H9 (cell line): Measurements from ENCODE around the gene ARFGEF3. TPM values are rescaled to one million over a fixed set of nuclear protein-coding genes. Genes with fewer than 3 reads are reported as not detected.

ENCODE experiments used
- DNase-seq: peaks from one replicate; pipeline ENCODE4 v3.0.0-alpha.2; 2017
- H2AFZ ChIP-seq: one replicate; pipeline ENCODE4 v1.6.1; 2013; ENCODE audit warnings: mild to moderate bottlenecking, low read length, control low read depth, moderate library complexity
- H2AK5ac ChIP-seq: 2 replicates; pipeline ENCODE4 v1.6.1; 2013; ENCODE audit warnings: low read length, control low read depth, mixed read lengths; ENCODE audit not compliant: insufficient read length
- H2BK120ac ChIP-seq: one replicate; pipeline ENCODE4 v1.6.1; 2013; ENCODE audit warnings: low read depth, mild to moderate bottlenecking, low read length, control low read depth, inconsistent platforms; ENCODE audit not compliant: poor library complexity, severe bottlenecking
- H2BK12ac ChIP-seq: 2 replicates; pipeline ENCODE4 v1.6.1; 2013; ENCODE audit warnings: low read length, control low read depth, mixed read lengths, low read depth; ENCODE audit not compliant: insufficient read length
- H2BK15ac ChIP-seq: 2 replicates; pipeline ENCODE4 v1.6.1; 2013; ENCODE audit warnings: low read depth, low read length, control low read depth
- H2BK20ac ChIP-seq: one replicate; pipeline ENCODE4 v1.6.1; 2013; ENCODE audit warnings: low read depth, mild to moderate bottlenecking, low read length, control low read depth, inconsistent platforms; ENCODE audit not compliant: poor library complexity, severe bottlenecking
- H2BK5ac ChIP-seq: 2 replicates; pipeline ENCODE4 v1.6.1; 2013; ENCODE audit warnings: low read length, control low read depth, mixed read lengths; ENCODE audit not compliant: insufficient read length
- H3K14ac ChIP-seq: 2 replicates; pipeline ENCODE4 v1.6.1; 2013; ENCODE audit warnings: low read length, control low read depth; ENCODE audit not compliant: insufficient read depth
- H3K18ac ChIP-seq: 2 replicates; pipeline ENCODE4 v1.6.1; 2013; ENCODE audit warnings: low read depth, mild to moderate bottlenecking, mixed read lengths, low read length, control low read depth; ENCODE audit not compliant: insufficient read length
- H3K23ac ChIP-seq: 2 replicates; pipeline ENCODE4 v1.6.1; 2013; ENCODE audit warnings: low read length, control low read depth, mixed read lengths, low read depth; ENCODE audit not compliant: insufficient read length
- H3K23me2 ChIP-seq: 2 replicates; pipeline ENCODE4 v1.6.1; 2013; ENCODE audit warnings: low read depth, mild to moderate bottlenecking, mixed read lengths, low read length, control low read depth; ENCODE audit not compliant: insufficient read length, poor library complexity, severe bottlenecking
- H3K27ac ChIP-seq: 2 replicates; pipeline ENCODE4 v1.5.1; 2013; ENCODE audit warnings: low read length, control low read depth, mixed read lengths, low read depth; ENCODE audit not compliant: insufficient read length
- H3K27me3 ChIP-seq: 2 replicates; pipeline ENCODE4 v1.6.1; 2013; ENCODE audit warnings: low read length, control low read depth, inconsistent platforms; ENCODE audit not compliant: insufficient read depth
- H3K4ac ChIP-seq: 2 replicates; pipeline ENCODE4 v1.6.1; 2013; ENCODE audit warnings: low read depth, mild to moderate bottlenecking, control low read depth, inconsistent platforms, low read length, moderate library complexity
- H3K4me1 ChIP-seq: 2 replicates; pipeline ENCODE4 v1.6.1; 2013; ENCODE audit warnings: low read length, control low read depth, inconsistent platforms; ENCODE audit not compliant: insufficient read depth
- H3K4me2 ChIP-seq: 2 replicates; pipeline ENCODE4 v1.6.1; 2013; ENCODE audit warnings: low read length, control low read depth, mixed read lengths; ENCODE audit not compliant: insufficient read length, insufficient read depth
- H3K56ac ChIP-seq: 2 replicates; pipeline ENCODE4 v1.6.1; 2013; ENCODE audit warnings: low read depth, mild to moderate bottlenecking, mixed read lengths, low read length, control low read depth; ENCODE audit not compliant: insufficient read length
- H3K79me1 ChIP-seq: 2 replicates; pipeline ENCODE4 v1.6.1; 2013; ENCODE audit warnings: low read depth, mild to moderate bottlenecking, moderate library complexity, low read length, control low read depth, inconsistent platforms; ENCODE audit not compliant: insufficient read depth, poor library complexity, severe bottlenecking
- H3K79me2 ChIP-seq: 2 replicates; pipeline ENCODE4 v1.6.1; 2013; ENCODE audit warnings: low read length, control low read depth, inconsistent platforms; ENCODE audit not compliant: insufficient read depth
- H3K9ac ChIP-seq: 2 replicates; pipeline ENCODE4 v1.6.1; 2013; ENCODE audit warnings: low read length, control low read depth, mixed read lengths; ENCODE audit not compliant: insufficient read length; ENCODE audit errors: extremely low read depth
- H3K9me3 ChIP-seq: one replicate; pipeline ENCODE4 v1.6.1; 2013; ENCODE audit warnings: low read depth, low read length, inconsistent platforms; ENCODE audit not compliant: control insufficient read depth
- H3T11ph ChIP-seq: one replicate; pipeline ENCODE4 v1.6.1; 2013; ENCODE audit warnings: mild to moderate bottlenecking, low read length, control low read depth, inconsistent platforms
- H4K20me1 ChIP-seq: one replicate; pipeline ENCODE4 v1.6.1; 2013; ENCODE audit not compliant: control insufficient read depth, insufficient read length, insufficient read depth
- H4K5ac ChIP-seq: 2 replicates; pipeline ENCODE4 v1.6.1; 2013; ENCODE audit warnings: low read depth, mild to moderate bottlenecking, mixed read lengths, low read length, control low read depth; ENCODE audit not compliant: insufficient read length
- H4K8ac ChIP-seq: replicated peaks from 2 replicates; pipeline ENCODE4 v1.6.1; 2013; ENCODE audit warnings: low read length, control low read depth, mixed read lengths, low read depth; ENCODE audit not compliant: insufficient read length
- H4K91ac ChIP-seq: 2 replicates; pipeline ENCODE4 v1.6.1; 2013; ENCODE audit warnings: low read depth, mild to moderate bottlenecking, moderate library complexity, mixed read lengths, low read length, control low read depth; ENCODE audit not compliant: insufficient read length
- H3K27ac Mint-ChIP-seq, 3 experiments: 2 replicates in 2 of 3; 3 replicates in 1 of 3; pipeline ENCODE4 v1.8.0; 2020 to 2021; ENCODE audit warnings: mixed read lengths in 3 of 3, mild to moderate bottlenecking in 1 of 3, moderate library complexity in 1 of 3
- H3K27me3 Mint-ChIP-seq: 2 replicates; pipeline ENCODE4 v1.8.0; 2021; ENCODE audit warnings: low read depth, mild to moderate bottlenecking, moderate library complexity, mixed read lengths
- H3K36me3 Mint-ChIP-seq, 3 experiments: 2 replicates in 2 of 3; 3 replicates in 1 of 3; pipeline ENCODE4 v1.8.0; 2020 to 2021; ENCODE audit warnings: low read depth in 3 of 3, mixed read lengths in 3 of 3; ENCODE audit not compliant: insufficient read depth in 1 of 3
- H3K4me1 Mint-ChIP-seq, 2 experiments: 2 replicates each; pipeline ENCODE4 v1.8.0; 2020; ENCODE audit warnings: mixed read lengths in 2 of 2
- H3K4me3 Mint-ChIP-seq, 2 experiments: 2 replicates in 1 of 2; 3 replicates in 1 of 2; pipeline ENCODE4 v1.8.0; 2020 to 2021; ENCODE audit warnings: mild to moderate bottlenecking in 2 of 2, mixed read lengths in 2 of 2, moderate library complexity in 1 of 2
- H3K9me3 Mint-ChIP-seq, 2 experiments: 2 replicates in 1 of 2; 3 replicates in 1 of 2; pipeline ENCODE4 v1.8.0; 2020; ENCODE audit warnings: mild to moderate bottlenecking in 2 of 2, mixed read lengths in 2 of 2, moderate library complexity in 1 of 2
- CTCF ChIP-seq: fragments of 200-600 bp; sonication (generic); conservative IDR thresholded peaks from 3 replicates; pipeline ENCODE4 v1.8.0; 2021; ENCODE audit warnings: antibody characterized with exemption, mild to moderate bottlenecking
- total RNA-seq: library from RNA; stranded (reverse); gene quantifications from 2 replicates; pipeline ENCODE4 v1.2.1, GENCODE V29; 2021

The ARFGEF3 gene
- total RNA-seq, 1 experiment from 2014 or later = 13.7 TPM

- H3K36me3 Mint-ChIP-seq = no peaks in the 10 kb centered on the region
- no peaks in the 10 kb centered on the region for H3K27me3 Mint-ChIP-seq
- no peak overlapping the region for H3K4ac ChIP-seq
- no peak overlapping the region for H2AFZ ChIP-seq
- H4K91ac ChIP-seq = no peak overlapping the region
- H3K18ac ChIP-seq = no peak overlapping the region
- no peak overlapping the region for H3T11ph ChIP-seq
- no peaks in the 10 kb centered on the region for H3K79me1 ChIP-seq
- no peaks in the 10 kb centered on the region for H3K79me2 ChIP-seq
- no peak overlapping the region for H2AK5ac ChIP-seq
- no peak overlapping the region for H4K5ac ChIP-seq
- peaks cover 2% of the 10 kb centered on the region; the same call in 1 of the 2 replicates for H3K4me1 ChIP-seq
- no peak overlapping the region for H3K27ac Mint-ChIP-seq
- no peak overlapping the region for H3K4me3 Mint-ChIP-seq
- no peak overlapping the region for H2BK5ac ChIP-seq
- no peaks in the 10 kb centered on the region for H3K9me3 Mint-ChIP-seq
- H3K23ac ChIP-seq = no peak overlapping the region
- H4K8ac ChIP-seq = no peak overlapping the region
- H2BK12ac ChIP-seq = no peak overlapping the region
- H2BK20ac ChIP-seq = no peak overlapping the region
- H2BK120ac ChIP-seq = no peak overlapping the region
- H3K56ac ChIP-seq = no peak overlapping the region
- H3K4me2 ChIP-seq = no peak overlapping the region
- H3K14ac ChIP-seq = no peak overlapping the region
- no peak overlapping the region for H3K27ac ChIP-seq
- peaks cover 16% of the 10 kb centered on the region in 2 experiments for H3K4me1 Mint-ChIP-seq
- DNase-seq = no peak
- no peak overlapping the region for H2BK15ac ChIP-seq
- H3K9ac ChIP-seq = no peak overlapping the region
- H4K20me1 ChIP-seq = no peaks in the 10 kb centered on the region
- no peaks in the 10 kb centered on the region for H3K23me2 ChIP-seq
- H3K27me3 ChIP-seq = no peaks in the 10 kb centered on the region
- TF ChIP-seq CTCF = no peak
- no peaks in the 10 kb centered on the region for H3K9me3 ChIP-seq
Measured at GRCh38 chr6:138377042-138377441, 215.3 kb downstream of the ARFGEF3 start.
